ENCODE results near the gene CCNE1. TPM values are rescaled to one million over a fixed set of nuclear protein-coding genes. Genes with fewer than 3 reads are reported as not detected.

The CCNE1 gene
- total RNA-seq, 1 donor from 2014 or later: 29.7 TPM

DNA sequence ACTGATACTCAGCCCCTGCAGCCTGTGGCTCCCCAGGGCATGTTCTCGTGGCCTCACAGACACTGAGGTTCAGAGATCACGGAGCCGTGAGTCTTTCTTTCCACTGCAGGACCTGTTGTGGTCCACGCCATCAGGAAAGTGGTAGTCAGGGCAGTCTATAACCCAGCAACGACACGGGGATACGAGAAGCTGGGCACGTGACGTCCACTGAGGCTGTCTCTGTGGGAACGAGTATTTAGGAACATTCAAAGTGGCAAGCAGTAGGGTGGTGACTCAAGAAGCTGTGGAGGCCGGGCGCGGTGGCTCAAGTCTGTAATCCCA is 29.6 kb upstream of the CCNE1 start:
- H3K27ac Mint-ChIP-seq (ENCODE audit: unreplicated experiment): no peak overlapping the region
- no peak overlapping the region for H3K4me3 Mint-ChIP-seq
- DNase-seq (ENCODE audit: low read depth, low spot score): no peak
- no peaks in the 10 kb centered on the region for H3K9me3 Mint-ChIP-seq
- TF ChIP-seq, protein P1, sequence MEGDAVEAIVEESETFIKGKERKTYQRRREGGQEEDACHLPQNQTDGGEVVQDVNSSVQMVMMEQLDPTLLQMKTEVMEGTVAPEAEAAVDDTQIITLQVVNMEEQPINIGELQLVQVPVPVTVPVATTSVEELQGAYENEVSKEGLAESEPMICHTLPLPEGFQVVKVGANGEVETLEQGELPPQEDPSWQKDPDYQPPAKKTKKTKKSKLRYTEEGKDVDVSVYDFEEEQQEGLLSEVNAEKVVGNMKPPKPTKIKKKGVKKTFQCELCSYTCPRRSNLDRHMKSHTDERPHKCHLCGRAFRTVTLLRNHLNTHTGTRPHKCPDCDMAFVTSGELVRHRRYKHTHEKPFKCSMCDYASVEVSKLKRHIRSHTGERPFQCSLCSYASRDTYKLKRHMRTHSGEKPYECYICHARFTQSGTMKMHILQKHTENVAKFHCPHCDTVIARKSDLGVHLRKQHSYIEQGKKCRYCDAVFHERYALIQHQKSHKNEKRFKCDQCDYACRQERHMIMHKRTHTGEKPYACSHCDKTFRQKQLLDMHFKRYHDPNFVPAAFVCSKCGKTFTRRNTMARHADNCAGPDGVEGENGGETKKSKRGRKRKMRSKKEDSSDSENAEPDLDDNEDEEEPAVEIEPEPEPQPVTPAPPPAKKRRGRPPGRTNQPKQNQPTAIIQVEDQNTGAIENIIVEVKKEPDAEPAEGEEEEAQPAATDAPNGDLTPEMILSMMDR (conservative IDR thresholded peaks at IDR 0.05): no peak
- H3K4me1 Mint-ChIP-seq: no peaks in the 10 kb centered on the region
- no peaks in the 10 kb centered on the region for H3K36me3 Mint-ChIP-seq (ENCODE audit: low read depth)
- H3K27me3 Mint-ChIP-seq (ENCODE audit: low read depth): no peaks in the 10 kb centered on the region

DNA sequence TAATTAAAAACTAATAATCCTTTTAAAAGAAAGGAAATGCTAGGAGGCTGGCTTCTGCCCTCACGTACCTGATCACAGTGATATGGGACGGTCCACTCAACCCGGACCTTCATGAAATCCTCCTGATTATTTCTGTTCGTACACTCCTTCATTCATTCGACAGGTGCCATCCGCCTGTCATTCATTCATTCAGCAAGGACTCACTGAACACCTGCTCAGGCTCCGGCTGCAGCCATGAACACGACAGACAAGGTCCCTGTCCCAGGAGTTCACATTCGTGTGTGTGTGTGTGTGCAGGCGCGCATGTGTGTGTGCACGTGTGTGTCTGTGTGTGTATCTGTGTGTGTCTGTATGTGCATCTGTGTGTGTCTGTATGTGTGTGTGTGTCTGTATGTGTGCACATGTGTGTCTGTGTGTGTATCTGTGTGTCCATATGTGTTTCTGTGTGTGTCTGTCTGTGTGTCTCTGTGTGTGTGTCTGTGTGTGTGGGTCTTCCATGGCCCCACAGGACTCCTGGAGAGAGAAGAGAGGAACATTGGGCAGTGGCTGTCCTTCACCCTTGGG is 28.1 kb upstream of the CCNE1 start:
- no peak for DNase-seq (ENCODE audit: low read depth, low spot score)
- Mint-ChIP-seq H3K4me3 (no peak overlapping the region), H3K4me1 (no peaks in the 10 kb centered on the region), H3K9me3 (no peaks in the 10 kb centered on the region), H3K36me3 (ENCODE audit: low read depth) (no peaks in the 10 kb centered on the region), H3K27ac (ENCODE audit: unreplicated experiment) (peak overlapping the region; percentile 35), H3K27me3 (ENCODE audit: low read depth) (no peaks in the 10 kb centered on the region)
- TF ChIP-seq, protein P1 (conservative IDR thresholded peaks at IDR 0.05): no peak

DNA sequence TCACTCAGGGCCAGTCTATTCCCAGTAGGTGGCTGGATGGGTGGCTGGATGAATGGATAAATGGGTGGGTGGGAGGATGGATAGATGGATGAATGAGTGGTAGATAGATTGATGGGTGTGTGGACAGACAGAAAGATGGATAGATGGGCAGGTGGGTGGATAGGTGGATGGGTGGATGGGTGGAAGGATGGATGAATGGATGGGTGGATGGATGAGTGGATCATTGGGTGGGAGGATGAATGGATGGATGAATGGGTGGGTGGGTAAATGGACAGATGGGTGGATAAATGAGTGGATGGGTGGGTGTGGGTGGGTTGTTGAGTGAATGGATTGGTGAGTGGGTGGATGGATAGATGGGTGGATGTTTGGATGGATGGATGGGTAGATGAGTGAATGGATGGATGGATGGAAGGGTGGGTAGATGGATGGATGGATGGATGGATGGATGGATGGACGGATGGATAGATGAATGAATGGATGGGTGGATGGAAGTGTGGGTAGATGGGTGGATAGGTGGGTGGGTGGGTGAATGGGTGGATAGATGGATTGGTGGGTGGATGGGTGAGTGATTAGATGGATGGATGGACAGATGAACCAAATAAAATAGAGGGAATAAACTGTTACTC is 27.1 kb upstream of the CCNE1 start:
- Mint-ChIP-seq H3K4me1 (no peaks in the 10 kb centered on the region), H3K27ac (ENCODE audit: unreplicated experiment) (no peak overlapping the region), H3K27me3 (ENCODE audit: low read depth) (no peaks in the 10 kb centered on the region), H3K36me3 (ENCODE audit: low read depth) (no peaks in the 10 kb centered on the region), H3K4me3 (no peak overlapping the region), H3K9me3 (no peaks in the 10 kb centered on the region)
- no peak for DNase-seq (ENCODE audit: low read depth, low spot score)
- TF ChIP-seq, protein P1 (conservative IDR thresholded peaks at IDR 0.05): no peak

DNA sequence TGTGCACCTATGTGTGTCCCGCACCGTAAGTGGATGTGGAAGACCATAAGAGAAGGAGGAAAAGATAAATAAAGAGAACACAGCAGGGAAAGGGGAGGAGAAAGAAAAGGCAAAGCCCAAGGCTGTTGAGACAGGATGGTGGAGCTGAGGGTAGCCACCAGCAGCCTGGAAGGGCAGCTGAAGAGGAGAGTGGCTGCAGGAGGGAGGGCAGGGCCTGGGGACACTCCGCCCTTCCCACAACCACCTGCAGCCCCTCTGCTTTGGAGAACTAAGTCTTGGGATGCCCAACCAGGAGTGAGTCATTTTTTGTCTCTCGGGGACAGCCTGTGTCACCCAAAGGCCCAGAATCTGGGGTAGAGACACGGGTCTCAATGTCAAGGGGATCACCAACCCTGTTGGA is 26.4 kb upstream of the CCNE1 start:
- H3K4me1 Mint-ChIP-seq: no peaks in the 10 kb centered on the region
- no peak overlapping the region for H3K4me3 Mint-ChIP-seq
- no peak for DNase-seq (ENCODE audit: low read depth, low spot score)
- H3K27ac Mint-ChIP-seq (ENCODE audit: unreplicated experiment): no peak overlapping the region
- no peaks in the 10 kb centered on the region for H3K9me3 Mint-ChIP-seq
- H3K36me3 Mint-ChIP-seq (ENCODE audit: low read depth): no peaks in the 10 kb centered on the region
- H3K27me3 Mint-ChIP-seq (ENCODE audit: low read depth): no peaks in the 10 kb centered on the region
- TF ChIP-seq, protein P1 (conservative IDR thresholded peaks at IDR 0.05): no peak

DNA sequence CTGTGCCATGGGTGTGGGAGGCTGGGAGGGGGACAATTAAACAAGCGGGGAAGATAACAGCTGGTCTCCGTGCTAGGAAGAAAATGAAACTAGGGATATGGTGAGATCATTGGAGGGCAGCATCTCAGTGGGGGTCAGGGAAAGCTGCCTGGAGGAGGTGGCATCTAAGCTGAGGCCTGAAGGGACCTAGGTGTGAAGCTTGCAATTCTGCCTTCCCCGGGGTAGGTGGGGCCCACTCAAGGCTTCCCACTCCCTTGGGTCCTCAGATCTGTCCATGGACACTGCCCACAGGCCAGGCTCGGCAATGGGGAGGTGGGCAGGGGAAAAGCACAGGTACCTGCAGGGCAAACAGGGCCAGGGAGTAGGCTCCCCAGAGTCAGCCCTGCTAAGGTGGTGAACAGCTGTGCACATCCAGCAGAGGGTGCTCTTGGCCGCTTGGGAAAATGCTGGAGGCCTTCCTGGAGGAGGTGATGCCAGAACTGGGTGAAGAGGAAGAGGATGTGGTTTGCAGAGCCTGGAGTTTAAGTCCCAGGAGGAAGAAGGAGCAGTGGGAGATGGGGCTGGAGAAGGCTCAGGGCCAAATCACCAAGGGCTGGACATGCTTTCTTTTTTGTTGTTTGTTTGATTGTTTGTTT is 25.7 kb upstream of the CCNE1 start:
- H3K9me3 Mint-ChIP-seq: no peaks in the 10 kb centered on the region
- no peaks in the 10 kb centered on the region for H3K27me3 Mint-ChIP-seq (ENCODE audit: low read depth)
- DNase-seq (ENCODE audit: low read depth, low spot score): no peak
- TF ChIP-seq, protein P1 (conservative IDR thresholded peaks at IDR 0.05): peak; percentile 27
- H3K27ac Mint-ChIP-seq (ENCODE audit: unreplicated experiment): no peak overlapping the region
- no peak overlapping the region for H3K4me3 Mint-ChIP-seq
- H3K36me3 Mint-ChIP-seq (ENCODE audit: low read depth): no peaks in the 10 kb centered on the region
- no peaks in the 10 kb centered on the region for H3K4me1 Mint-ChIP-seq

Measured in neural crest cell (in vitro differentiated cells).